Activated T-helper 9 cell treated with anti-CD3 and anti-CD28 coated beads, Interleukin-2, amount 50 U/mL, for 16 hours (primary cell): Measurements from ENCODE around the gene MALRD1.

Experiments
- DNase-seq: peaks from one replicate; pipeline ENCODE4 v3.0.0-alpha.2; 2020; ENCODE audit warnings: low read depth

MALRD1 gene

GRCh38 chr10:19231034-19231433 is 182.4 kb downstream of the MALRD1 start:
- no peak for DNase-seq

- no peak for DNase-seq
Measured at GRCh38 chr10:19245889-19246752, 197.5 kb downstream of the MALRD1 start.

GRCh38 chr10:19247843-19248242 is 199.2 kb downstream of the MALRD1 start:
- no peak for DNase-seq

- DNase-seq = no peak
Measured at GRCh38 chr10:19250546-19250945, 201.9 kb downstream of the MALRD1 start.

- no peak for DNase-seq
Measured at GRCh38 chr10:19252531-19252930, 203.9 kb downstream of the MALRD1 start.

GRCh38 chr10:19256331-19256730 is 207.7 kb downstream of the MALRD1 start:
- no peak for DNase-seq

GRCh38 chr10:19263262-19263661 is 214.7 kb downstream of the MALRD1 start:
- no peak for DNase-seq

GRCh38 chr10:19283285-19283684 is 234.7 kb downstream of the MALRD1 start:
- no peak for DNase-seq

- no peak for DNase-seq
Measured at GRCh38 chr10:19283786-19284185, 235.2 kb downstream of the MALRD1 start.

GRCh38 chr10:19290770-19291169 is 242.2 kb downstream of the MALRD1 start:
- no peak for DNase-seq

GRCh38 chr10:19294233-19294632 is 245.6 kb downstream of the MALRD1 start:
- DNase-seq = no peak

GRCh38 chr10:19299645-19300044 is 251.0 kb downstream of the MALRD1 start:
- DNase-seq = no peak

GRCh38 chr10:19302117-19302516 is 253.5 kb downstream of the MALRD1 start:
- no peak for DNase-seq

- DNase-seq = no peak
Measured at GRCh38 chr10:19310066-19310465, 261.5 kb downstream of the MALRD1 start.

- no peak for DNase-seq
Measured at GRCh38 chr10:19316204-19316870, 267.7 kb downstream of the MALRD1 start.

- DNase-seq = no peak
Measured at GRCh38 chr10:19317952-19318351, 269.4 kb downstream of the MALRD1 start.

GRCh38 chr10:19325581-19325980 is 277.0 kb downstream of the MALRD1 start:
- DNase-seq = no peak

- no peak for DNase-seq
Measured at GRCh38 chr10:19328582-19328981, 280.0 kb downstream of the MALRD1 start.

- DNase-seq = no peak
Measured at GRCh38 chr10:19329475-19329874, 280.9 kb downstream of the MALRD1 start.

- no peak for DNase-seq
Measured at GRCh38 chr10:19332304-19332703, 283.7 kb downstream of the MALRD1 start.

- no peak for DNase-seq
Measured at GRCh38 chr10:19333631-19334030, 285.0 kb downstream of the MALRD1 start.

GRCh38 chr10:19347621-19348020 is 299.0 kb downstream of the MALRD1 start:
- DNase-seq = no peak

GRCh38 chr10:19367176-19367575 is 318.6 kb downstream of the MALRD1 start:
- DNase-seq = no peak

GRCh38 chr10:19373988-19374387 is 325.4 kb downstream of the MALRD1 start:
- DNase-seq = no peak
